ENCODE results near the gene PRLR.

DNA sequence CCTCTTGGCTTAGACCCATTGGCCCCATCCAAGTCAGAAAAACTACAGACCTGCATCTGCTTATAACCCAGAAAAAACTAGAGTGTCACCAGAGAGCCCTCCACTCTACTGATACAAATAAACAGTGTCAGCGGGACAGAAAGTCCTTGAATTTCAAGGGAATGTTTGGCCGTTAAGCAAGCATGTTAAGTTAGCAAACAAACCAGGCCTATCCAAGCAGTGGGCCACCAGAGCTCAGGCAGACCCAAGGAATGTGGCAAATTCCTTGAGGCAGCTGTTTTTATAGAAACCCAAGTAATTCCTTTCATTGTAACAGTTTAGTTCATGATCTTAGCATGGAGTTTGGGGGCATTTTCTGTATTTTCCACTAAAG, 70.9 kb downstream of the PRLR start:
- TF ChIP-seq, protein P1, sequence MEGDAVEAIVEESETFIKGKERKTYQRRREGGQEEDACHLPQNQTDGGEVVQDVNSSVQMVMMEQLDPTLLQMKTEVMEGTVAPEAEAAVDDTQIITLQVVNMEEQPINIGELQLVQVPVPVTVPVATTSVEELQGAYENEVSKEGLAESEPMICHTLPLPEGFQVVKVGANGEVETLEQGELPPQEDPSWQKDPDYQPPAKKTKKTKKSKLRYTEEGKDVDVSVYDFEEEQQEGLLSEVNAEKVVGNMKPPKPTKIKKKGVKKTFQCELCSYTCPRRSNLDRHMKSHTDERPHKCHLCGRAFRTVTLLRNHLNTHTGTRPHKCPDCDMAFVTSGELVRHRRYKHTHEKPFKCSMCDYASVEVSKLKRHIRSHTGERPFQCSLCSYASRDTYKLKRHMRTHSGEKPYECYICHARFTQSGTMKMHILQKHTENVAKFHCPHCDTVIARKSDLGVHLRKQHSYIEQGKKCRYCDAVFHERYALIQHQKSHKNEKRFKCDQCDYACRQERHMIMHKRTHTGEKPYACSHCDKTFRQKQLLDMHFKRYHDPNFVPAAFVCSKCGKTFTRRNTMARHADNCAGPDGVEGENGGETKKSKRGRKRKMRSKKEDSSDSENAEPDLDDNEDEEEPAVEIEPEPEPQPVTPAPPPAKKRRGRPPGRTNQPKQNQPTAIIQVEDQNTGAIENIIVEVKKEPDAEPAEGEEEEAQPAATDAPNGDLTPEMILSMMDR (conservative IDR thresholded peaks at IDR 0.05) = no peak
- TF ChIP-seq ZFX (IDR thresholded peaks at IDR 0.05) = no peak

Data from C4-2B (cell line).